Bronchus fibroblast of lung (primary cell): ENCODE data around the gene PRPH2. TPM values are rescaled to one million over a fixed set of nuclear protein-coding genes. Genes with fewer than 3 reads are reported as not detected.

ENCODE experiments used
- total RNA-seq: library from RNA; depleted of rRNA; stranded (reverse); fragments of >200 nt; gene quantifications from 2 replicates; pipeline ENCODE4 v1.2.3, GENCODE V29; 2015

The PRPH2 gene, protein sequence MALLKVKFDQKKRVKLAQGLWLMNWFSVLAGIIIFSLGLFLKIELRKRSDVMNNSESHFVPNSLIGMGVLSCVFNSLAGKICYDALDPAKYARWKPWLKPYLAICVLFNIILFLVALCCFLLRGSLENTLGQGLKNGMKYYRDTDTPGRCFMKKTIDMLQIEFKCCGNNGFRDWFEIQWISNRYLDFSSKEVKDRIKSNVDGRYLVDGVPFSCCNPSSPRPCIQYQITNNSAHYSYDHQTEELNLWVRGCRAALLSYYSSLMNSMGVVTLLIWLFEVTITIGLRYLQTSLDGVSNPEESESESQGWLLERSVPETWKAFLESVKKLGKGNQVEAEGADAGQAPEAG
- 1.7 and 2.1 TPM in 2 replicates for total RNA-seq

DNA sequence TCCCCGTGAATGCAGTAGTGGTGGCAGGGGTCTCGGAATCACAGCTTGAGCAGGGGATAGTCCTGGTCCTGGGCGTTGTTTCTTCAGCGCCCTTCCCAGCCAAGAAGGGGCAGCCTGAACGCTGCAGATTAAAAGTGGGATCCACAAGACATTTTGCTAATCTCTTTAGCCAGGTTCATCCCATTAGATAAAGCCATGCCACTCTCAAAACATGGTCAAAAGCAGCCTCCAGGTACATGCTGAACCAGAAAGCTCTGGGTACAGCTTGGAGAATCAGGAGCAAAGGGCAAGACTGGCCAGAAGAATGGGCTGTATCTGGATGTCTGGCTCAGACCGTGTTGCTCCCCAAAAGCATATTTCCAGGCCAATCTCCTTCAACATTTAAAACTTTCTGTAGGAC is at the start of gene PRPH2:
Gene PRPH2 (minus strand): TSS at position 101 of the 400 bp plus-strand sequence. CDS start 263 bp downstream, outside the sequence.

DNA sequence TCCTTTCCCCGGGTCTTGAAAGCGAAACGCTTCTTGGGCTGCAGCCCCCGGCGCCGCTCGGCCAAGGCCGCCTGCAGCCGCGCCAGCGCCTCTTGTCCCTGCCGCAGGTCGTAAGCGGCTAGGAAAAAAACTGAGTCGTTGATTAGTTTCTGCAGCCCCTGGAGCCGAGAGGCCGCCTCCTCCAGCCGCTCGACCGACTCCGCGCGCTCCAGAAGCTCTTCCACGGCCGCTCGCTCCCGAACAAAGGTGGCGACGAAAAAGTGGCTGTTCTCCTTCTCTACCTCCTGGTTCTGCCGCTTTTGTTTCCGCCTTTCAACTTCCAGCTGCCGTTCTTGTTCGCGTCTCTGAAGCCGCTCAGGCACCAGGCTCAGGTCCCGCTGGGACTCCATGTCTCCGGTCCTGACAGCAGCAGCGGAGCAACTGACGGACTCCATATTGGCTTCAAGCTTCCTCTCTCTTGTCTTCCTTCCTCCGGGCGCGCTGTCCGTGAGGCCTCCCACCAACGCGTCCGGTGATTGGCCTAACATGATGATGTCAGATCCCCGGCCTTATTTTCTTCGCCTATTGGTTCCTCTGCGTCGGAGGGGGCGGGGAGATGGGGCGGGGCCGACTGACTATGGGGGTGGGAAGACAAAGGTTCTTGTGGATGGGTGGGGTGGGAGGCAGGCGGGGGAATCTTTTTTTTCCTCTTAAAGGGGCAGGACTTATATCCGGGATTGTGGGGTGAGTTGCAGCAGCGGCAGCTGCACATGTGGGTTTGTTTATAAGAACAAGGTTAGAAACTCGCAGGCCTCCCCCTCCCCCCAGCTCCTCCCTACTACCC is 23.5 kb upstream of the PRPH2 start, which contains the start of gene TBCC:
Gene TBCC (minus strand): TSS at position 464 of the 823 bp plus-strand sequence. CDS start 30 bp downstream, at position 434.

Other genes starting within 250 kb of the PRPH2 start
- 10.0 and 10.1 TPM in 2 replicates for gene UBR2, start 158.6 kb downstream of the PRPH2 start, total RNA-seq
- gene TBCC, start 23.5 kb upstream of the PRPH2 start, total RNA-seq, result 30.3 and 34.3 TPM in 2 replicates
- gene BICRAL, start 59.5 kb upstream of the PRPH2 start, total RNA-seq, result 2.7 and 3.4 TPM in 2 replicates
- 97.8 and 108 TPM in 2 replicates for gene RPL7L1, start 157.0 kb upstream of the PRPH2 start, total RNA-seq
- not detected in 2 replicates for gene PTCRA, start 193.5 kb upstream of the PRPH2 start, total RNA-seq
- 28.7 and 29.3 TPM in 2 replicates for gene CNPY3, start 206.9 kb upstream of the PRPH2 start, total RNA-seq
- not detected in 2 replicates for gene GNMT, start 238.2 kb upstream of the PRPH2 start, total RNA-seq